HepG2 (cell line): Measurements from ENCODE around the gene P2RY12. TPM values are rescaled to one million over a fixed set of nuclear protein-coding genes. Genes with fewer than 3 reads are reported as not detected.

Experiments
- ATAC-seq: fragments of 200-7000 bp; cut with Tn5 transposase; 3 replicates; pipeline ENCODE4 v1.9.1; 2020; ENCODE audit warnings: mild to moderate bottlenecking, moderate library complexity
- BruUV-seq: library from RNA; stranded (reverse); fragments of 400-500 nt; replicated peaks from 2 replicates; lab custom pipeline; 2021; lab: Mats Ljungman, UMichigan
- CTCF ChIA-PET: fragments of 300-600 bp; formaldehyde crosslinking; extraction: SDS; loops from one replicate; lab custom pipeline; 2021; ENCODE audit warnings: low total read pairs, inconsistent platforms, low intra/inter-chr PET ratio; lab: Yijun Ruan, JAX
- POLR2A ChIA-PET: fragments of 350-600 bp; sonication (Branson Sonifier 250); formaldehyde crosslinking; loops from one replicate; lab custom pipeline; 2020; ENCODE audit warnings: antibody characterized with exemption, inconsistent platforms; lab: Yijun Ruan, JAX
- DNase-seq: peaks from one replicate; pipeline ENCODE4 v3.0.0-alpha.2; 2015; ENCODE audit warnings: low spot score
- FAIRE-seq: peaks from 3 replicates; lab custom pipeline; 2011; peaks lifted over from hg19 to GRCh38; lab: Jason Lieb, UNC
- H2AFZ ChIP-seq: one replicate; pipeline ENCODE4 v1.6.1; 2011; ENCODE audit warnings: low read length, inconsistent platforms
- H3K27ac ChIP-seq: fragments of 300-600 bp; 3 replicates; pipeline ENCODE4 v1.8.0; 2011; ENCODE audit warnings: mixed run types, mild to moderate bottlenecking, mixed read lengths, low read length, inconsistent platforms; ENCODE audit not compliant: insufficient read depth; ENCODE audit errors: extremely low read length
- H3K27me3 ChIP-seq, 2 experiments: fragments of 200-600 bp in 1 of 2; 2 replicates in 1 of 2; 3 replicates in 1 of 2; pipeline versions ENCODE4 v1.6.0 to v1.8.0; 2011; ENCODE audit warnings: low read length in 2 of 2, mild to moderate bottlenecking in 2 of 2, moderate library complexity in 2 of 2, inconsistent platforms in 1 of 2; ENCODE audit not compliant: insufficient read depth in 2 of 2, control insufficient read depth in 1 of 2
- H3K36me3 ChIP-seq, 2 experiments: fragments of 200-600 bp in 1 of 2; replicated peaks in 1 of 2; 2 replicates in 1 of 2; 3 replicates in 1 of 2; pipeline versions ENCODE4 v1.5.1 to v1.8.0; 2011; ENCODE audit warnings: low read length in 2 of 2, inconsistent platforms in 1 of 2; ENCODE audit not compliant: insufficient read depth in 2 of 2, control insufficient read depth in 1 of 2
- H3K4me1 ChIP-seq: 2 replicates; pipeline ENCODE4 v1.5.1; 2012; ENCODE audit warnings: low read length, inconsistent platforms; ENCODE audit not compliant: insufficient read depth
- H3K4me2 ChIP-seq: 2 replicates; pipeline ENCODE4 v1.6.0; 2011; ENCODE audit warnings: low read depth, low read length, inconsistent platforms
- H3K4me3 ChIP-seq, 3 experiments: fragments of 200-600 bp in 1 of 3; sonication (generic), shearing (Covaris generic) in 1 of 3; replicated peaks in 1 of 3; 2 replicates each; pipeline ENCODE4 v1.5.1; 2011 to 2016; ENCODE audit warnings: low read length in 3 of 3, inconsistent platforms in 2 of 3, low read depth in 2 of 3, mild to moderate bottlenecking in 2 of 3, control low read depth in 1 of 3, mixed read lengths in 1 of 3; ENCODE audit not compliant: insufficient read depth in 1 of 3
- H3K79me2 ChIP-seq: one replicate; pipeline ENCODE4 v1.6.1; 2011; ENCODE audit warnings: low read length, inconsistent platforms; ENCODE audit not compliant: insufficient read depth
- H3K9ac ChIP-seq: 2 replicates; pipeline ENCODE4 v1.6.0; 2011; ENCODE audit warnings: mild to moderate bottlenecking, low read depth, low read length, inconsistent platforms; ENCODE audit not compliant: insufficient read depth
- H3K9me3 ChIP-seq: 2 replicates; pipeline ENCODE4 v1.5.1; 2012; ENCODE audit warnings: mild to moderate bottlenecking, low read length
- H4K20me1 ChIP-seq: 2 replicates; pipeline ENCODE4 v1.6.0; 2011; ENCODE audit warnings: inconsistent platforms, mild to moderate bottlenecking, low read length, moderate library complexity; ENCODE audit not compliant: insufficient read depth
- CREB3 ChIP-seq: sonication (generic); formaldehyde crosslinking; IDR thresholded peaks from 2 replicates; pipeline ENCODE4 v1.5.0; 2020; ENCODE audit warnings: missing genetic modification reagents
- GABPA ChIP-seq, 2 experiments: IDR thresholded peaks; 2 replicates each; pipeline ENCODE4 v1.6.1; 2011 to 2016; ENCODE audit warnings: low read depth in 2 of 2, low read length in 1 of 2, missing biosample characterization in 1 of 2, missing genetic modification characterization in 1 of 2
- NFYB ChIP-seq: sonication (generic); formaldehyde crosslinking; IDR thresholded peaks from 2 replicates; pipeline ENCODE4 v1.4.0; 2020; ENCODE audit warnings: missing genetic modification reagents
- SMAD3 ChIP-seq: sonication (generic); formaldehyde crosslinking; IDR thresholded peaks from 2 replicates; pipeline ENCODE4 v1.4.0; 2020; ENCODE audit warnings: missing genetic modification reagents
- TMF1 ChIP-seq: sonication (generic); formaldehyde crosslinking; IDR thresholded peaks from 2 replicates; pipeline ENCODE4 v1.8.1; 2022; ENCODE audit warnings: low read depth, missing genetic modification reagents
- ZNF263 ChIP-seq: sonication (generic); formaldehyde crosslinking; IDR thresholded peaks from 2 replicates; pipeline ENCODE4 v1.4.0; 2020; ENCODE audit warnings: missing genetic modification reagents
- ZNF34 ChIP-seq: sonication (generic); formaldehyde crosslinking; IDR thresholded peaks from 2 replicates; pipeline ENCODE4 v1.4.0; 2020; ENCODE audit warnings: mild to moderate bottlenecking, missing genetic modification reagents, borderline replicate concordance
- ZNF674 ChIP-seq: sonication (generic); formaldehyde crosslinking; IDR thresholded peaks from 2 replicates; pipeline ENCODE4 v1.5.0; 2020; ENCODE audit warnings: low read depth, mild to moderate bottlenecking, missing genetic modification reagents
- ZNF773 ChIP-seq: sonication (generic); formaldehyde crosslinking; IDR thresholded peaks from 2 replicates; pipeline ENCODE4 v1.4.0; 2020; ENCODE audit warnings: missing genetic modification reagents, borderline replicate concordance
- WGBS: methylation state at CpG from one replicate; pipeline ENCODE4 v1.1.6; 2017; ENCODE audit warnings: low lambda C conversion rate; 5-methylcytosine and 5-hydroxymethylcytosine counted together
- in situ Hi-C: cut with HindIII; loops from 2 replicates; pipeline ENCODE4 v1.10.0; 2017; ENCODE audit warnings: low pct_unique_long_range_greater_than_20kb; ENCODE audit not compliant: extremely low pct_ligation_motif_present
- intact Hi-C: fragments of 100-400 bp; cut with micrococcal nuclease; formaldehyde crosslinking; loops from one replicate; pipeline ENCODE4 v1.10.0; 2022; ENCODE audit not compliant: unreplicated experiment
- polyA plus RNA-seq, 8 experiments: library from polyadenylated mRNA; depleted of rRNA in 3 of 8; stranded (reverse) in 7 of 8; unstranded in 1 of 8; fragments of >200 nt; fragmentation: Illumina TruSeq in 4 of 8; extraction: Trizol in 4 of 8; gene quantifications; 2 replicates each; pipeline versions ENCODE4 v1.2.1 to v1.2.3, GENCODE V29; 2011 to 2016; ENCODE audit warnings: low read depth in 4 of 8, missing spikeins in 1 of 8, mixed read lengths in 1 of 8; ENCODE audit not compliant: insufficient read depth in 1 of 8
- total RNA-seq, 5 experiments: library from RNA; depleted of rRNA; stranded (reverse); fragments of >200 nt; fragmentation: Illumina TruSeq; extraction: Trizol; gene quantifications; 2 replicates each; pipeline ENCODE4 v1.2.3, GENCODE V29; 2016; ENCODE audit warnings: low read depth in 1 of 5
- TF ChIP-seq, protein P1 (sequence below): sonication (generic); formaldehyde crosslinking; IDR thresholded peaks from 2 replicates; pipeline ENCODE4 v1.5.0; 2020; ENCODE audit warnings: missing genetic modification reagents
- TF ChIP-seq, protein P2 (sequence below): sonication (generic); formaldehyde crosslinking; IDR thresholded peaks from 2 replicates; pipeline ENCODE4 v1.4.0; 2020; ENCODE audit warnings: missing genetic modification reagents, borderline replicate concordance

The P2RY12 gene
- total and polyA plus RNA-seq, 2 of the 13 experiments (the other 11 are each of a cell fraction or from before 2014, with no cell fraction given) = not detected

DNA sequence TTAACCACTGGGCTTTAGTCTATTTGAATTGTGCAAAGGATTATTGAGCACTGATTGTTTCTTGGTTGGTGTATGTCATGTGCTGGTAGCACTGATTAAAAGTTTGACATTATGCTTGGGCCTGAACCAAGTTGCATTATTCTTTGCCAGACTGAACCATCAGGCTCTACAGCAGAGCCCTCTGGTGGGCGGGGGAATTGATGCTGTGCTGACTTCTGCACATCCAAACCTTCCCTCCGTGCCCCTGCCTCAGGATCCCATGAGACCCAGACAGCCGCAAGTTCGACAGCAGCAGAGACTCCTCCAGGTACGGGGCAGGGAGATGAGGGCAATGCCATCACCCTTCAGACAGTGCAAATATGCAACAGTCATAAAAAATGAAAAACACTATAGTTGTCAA, 28.4 kb upstream of the P2RY12 start:
- ChIA-PET POLR2A (no interaction called here), CTCF (no interaction called here)
- DNase-seq = no peak
- Histone ChIP-seq H4K20me1 (no peaks in the 10 kb centered on the region), H3K9ac (no peak overlapping the region), H3K27me3 (0 out of 5 replicates have a peak, but pooled peaks cover 0 to 2% of the 10 kb centered on the region in 2 experiments), H3K36me3 (no peaks in the 10 kb centered on the region), H3K79me2 (no peaks in the 10 kb centered on the region), H3K4me1 (no peaks in the 10 kb centered on the region), H2AFZ (no peak overlapping the region), H3K4me2 (no peak overlapping the region), H3K27ac (no peak overlapping the region), H3K4me3 (no peak overlapping the region), H3K9me3 (0 out of 2 replicates have a peak, but pooled peaks cover 6% of the 10 kb centered on the region)
- 34% methylated on average over 5 of the region's 5 CpGs for WGBS
- in situ Hi-C loops = no loop called here
- no peak for FAIRE-seq
- ATAC-seq = no peak
- no TSS peak for BruUV-seq
- intact Hi-C loops = no loop called here
- TF ChIP-seq GABPA (IDR thresholded peaks at IDR 0.05; ENCODE audit: low read depth, low read length) = no peak
- TF ChIP-seq GABPA (CRISPR knock-in tag; IDR thresholded peaks at IDR 0.05; ENCODE audit: low read depth) = no peak
- no peak for TF ChIP-seq NFYB (CRISPR knock-in tag)
- no peak for TF ChIP-seq ZNF773 (CRISPR knock-in tag)
- no peak for TF ChIP-seq ZNF674
- TF ChIP-seq, protein P1, sequence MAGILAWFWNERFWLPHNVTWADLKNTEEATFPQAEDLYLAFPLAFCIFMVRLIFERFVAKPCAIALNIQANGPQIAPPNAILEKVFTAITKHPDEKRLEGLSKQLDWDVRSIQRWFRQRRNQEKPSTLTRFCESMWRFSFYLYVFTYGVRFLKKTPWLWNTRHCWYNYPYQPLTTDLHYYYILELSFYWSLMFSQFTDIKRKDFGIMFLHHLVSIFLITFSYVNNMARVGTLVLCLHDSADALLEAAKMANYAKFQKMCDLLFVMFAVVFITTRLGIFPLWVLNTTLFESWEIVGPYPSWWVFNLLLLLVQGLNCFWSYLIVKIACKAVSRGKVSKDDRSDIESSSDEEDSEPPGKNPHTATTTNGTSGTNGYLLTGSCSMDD (CRISPR knock-in tag) = no peak
- TF ChIP-seq, protein P2, sequence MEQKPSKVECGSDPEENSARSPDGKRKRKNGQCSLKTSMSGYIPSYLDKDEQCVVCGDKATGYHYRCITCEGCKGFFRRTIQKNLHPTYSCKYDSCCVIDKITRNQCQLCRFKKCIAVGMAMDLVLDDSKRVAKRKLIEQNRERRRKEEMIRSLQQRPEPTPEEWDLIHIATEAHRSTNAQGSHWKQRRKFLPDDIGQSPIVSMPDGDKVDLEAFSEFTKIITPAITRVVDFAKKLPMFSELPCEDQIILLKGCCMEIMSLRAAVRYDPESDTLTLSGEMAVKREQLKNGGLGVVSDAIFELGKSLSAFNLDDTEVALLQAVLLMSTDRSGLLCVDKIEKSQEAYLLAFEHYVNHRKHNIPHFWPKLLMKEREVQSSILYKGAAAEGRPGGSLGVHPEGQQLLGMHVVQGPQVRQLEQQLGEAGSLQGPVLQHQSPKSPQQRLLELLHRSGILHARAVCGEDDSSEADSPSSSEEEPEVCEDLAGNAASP (CRISPR knock-in tag) = no peak
- no peak for TF ChIP-seq ZNF34 (CRISPR knock-in tag)
- no peak for TF ChIP-seq CREB3
- no peak for TF ChIP-seq TMF1
- no peak for TF ChIP-seq SMAD3 (CRISPR knock-in tag)
- TF ChIP-seq ZNF263 (CRISPR knock-in tag) = no peak
